H1 (cell line): ENCODE data around the gene SIMC1. TPM values are rescaled to one million over a fixed set of nuclear protein-coding genes. Genes with fewer than 3 reads are reported as not detected.

Experiments used
- ATF3 ChIP-seq: IDR thresholded peaks from 2 replicates; pipeline ENCODE4 v1.6.1; 2011; ENCODE audit warnings: low read depth, mild to moderate bottlenecking, low read length; ENCODE audit not compliant: insufficient read depth
- CHD1 ChIP-seq: IDR thresholded peaks from 2 replicates; pipeline ENCODE4 v1.6.1; 2012; ENCODE audit warnings: low read depth, low read length, improper control_type of control experiment
- polyA plus RNA-seq, 7 experiments: library from polyadenylated mRNA; depleted of rRNA in 3 of 7; stranded (reverse) in 5 of 7; unstranded in 2 of 7; fragments of >200 nt in 5 of 7; fragments of 200-250 nt in 2 of 7; gene quantifications; 1 replicate in 5 of 7; 2 replicates in 1 of 7; 4 replicates in 1 of 7; pipeline versions ENCODE4 v1.2.1 to v1.2.3, GENCODE V29; 2011 to 2013; ENCODE audit warnings: missing spikeins in 2 of 7, mixed read lengths in 2 of 7
- total RNA-seq: library from RNA; stranded (reverse); fragmentation: NEBNext Ultra II Directional; extraction: Animal tissue kit (Norgen Biotek cat#: 25700); gene quantifications from 2 replicates; pipeline ENCODE4 v1.2.1, GENCODE V29; 2021

The SIMC1 gene
- total and polyA plus RNA-seq, 2 of the 8 experiments (the other 6 are each of a cell fraction or from before 2014, with no cell fraction given), result 12.3 to 21.2 TPM

- no peak for TF ChIP-seq ATF3
- TF ChIP-seq CHD1, result no peak
Measured at GRCh38 chr5:176341325-176342157, 103.3 kb downstream of the SIMC1 start (continued).
